Endothelial cell of umbilical vein (primary cell): ENCODE measurements around the gene PDE10A. TPM values are rescaled to one million over a fixed set of nuclear protein-coding genes. Genes with fewer than 3 reads are reported as not detected.

Experiments
- BruUV-seq: library from RNA; stranded (reverse); fragments of 400-500 nt; replicated peaks from 2 replicates; lab custom pipeline; 2021; lab: Mats Ljungman, UMichigan
- CTCF ChIA-PET: fragments of 300-600, 350-600 bp; sonication (Branson Sonifier 250); formaldehyde crosslinking; loops from one replicate; lab custom pipeline; 2021; ENCODE audit warnings: antibody characterized with exemption, inconsistent platforms; lab: Charles Lee
- POLR2A ChIA-PET: fragments of 300-600, 350-600 bp; sonication (Branson Sonifier 250); formaldehyde crosslinking; loops from one replicate; lab custom pipeline; 2021; ENCODE audit warnings: antibody characterized with exemption, inconsistent platforms; lab: Charles Lee
- DNase-seq: peaks from one replicate; pipeline ENCODE4 v3.0.0-alpha.2; 2011; ENCODE audit warnings: low read depth, low spot score
- FAIRE-seq: peaks from 2 replicates; lab custom pipeline; 2011; peaks lifted over from hg19 to GRCh38; lab: Jason Lieb, UNC
- H2AFZ ChIP-seq: 2 replicates; pipeline ENCODE4 v1.6.0; 2012; ENCODE audit warnings: low read depth, low read length, control low read depth, inconsistent platforms
- H3K27ac ChIP-seq: 2 replicates; pipeline ENCODE4 v1.5.1; 2011; ENCODE audit warnings: low read depth, mild to moderate bottlenecking, control low read depth, low read length, moderate library complexity; ENCODE audit not compliant: insufficient read depth
- H3K27me3 ChIP-seq, 2 experiments: 2 replicates each; pipeline versions ENCODE4 v1.6.0 to v1.6.1; 2011; ENCODE audit warnings: low read length in 2 of 2, mixed read lengths in 1 of 2; ENCODE audit not compliant: control insufficient read depth in 2 of 2, insufficient read depth in 2 of 2
- H3K36me3 ChIP-seq, 2 experiments: 2 replicates in 1 of 2; 3 replicates in 1 of 2; pipeline ENCODE4 v1.5.1; 2011; ENCODE audit warnings: low read length in 2 of 2, mild to moderate bottlenecking in 1 of 2, moderate library complexity in 1 of 2; ENCODE audit not compliant: control insufficient read depth in 2 of 2, insufficient read depth in 2 of 2; ENCODE audit errors: extremely low read depth in 1 of 2
- H3K4me1 ChIP-seq: 3 replicates; pipeline ENCODE4 v1.5.1; 2011; ENCODE audit warnings: mild to moderate bottlenecking, low read length; ENCODE audit not compliant: control insufficient read depth, insufficient read depth; ENCODE audit errors: extremely low read depth
- H3K4me2 ChIP-seq: 2 replicates; pipeline ENCODE4 v1.6.1; 2011; ENCODE audit warnings: low read length, control low read depth, mixed read lengths; ENCODE audit not compliant: insufficient read depth
- H3K4me3 ChIP-seq, 3 experiments: fragments of 200-600 bp in 1 of 3; sonication (generic), shearing (Covaris generic) in 1 of 3; replicated peaks in 1 of 3; 2 replicates each; pipeline ENCODE4 v1.5.1; 2011 to 2016; ENCODE audit warnings: control low read depth in 3 of 3, low read length in 3 of 3, mild to moderate bottlenecking in 2 of 3, inconsistent platforms in 1 of 3, low read depth in 1 of 3, moderate library complexity in 1 of 3; ENCODE audit not compliant: insufficient read depth in 1 of 3
- H3K79me2 ChIP-seq: 2 replicates; pipeline ENCODE4 v1.6.0; 2012; ENCODE audit warnings: low read length, inconsistent platforms; ENCODE audit not compliant: control insufficient read depth, insufficient read depth
- H3K9ac ChIP-seq: replicated peaks from 2 replicates; pipeline ENCODE3; 2011; ENCODE audit warnings: low read length, control low read depth; ENCODE audit not compliant: insufficient read depth; ENCODE audit errors: extremely low read depth
- H3K9me1 ChIP-seq: replicated peaks from 3 replicates; pipeline ENCODE4 v1.6.0; 2011; ENCODE audit warnings: mild to moderate bottlenecking, low read length; ENCODE audit not compliant: control insufficient read depth, insufficient read depth; ENCODE audit errors: extremely low read depth
- H3K9me3 ChIP-seq: replicated peaks from 2 replicates; pipeline ENCODE4 v1.5.1; 2012; ENCODE audit warnings: low read length, inconsistent platforms; ENCODE audit not compliant: control insufficient read depth, insufficient read depth
- H4K20me1 ChIP-seq: replicated peaks from 2 replicates; pipeline ENCODE3; 2011; ENCODE audit warnings: mild to moderate bottlenecking, low read length; ENCODE audit not compliant: control insufficient read depth, insufficient read depth; ENCODE audit errors: extremely low read depth
- CTCF ChIP-seq, 2 donors: IDR thresholded peaks; 1 replicate in 1 of 2; 2 replicates in 1 of 2; pipeline ENCODE4 v1.5.1; 2011; ENCODE audit warnings: low read length in 2 of 2, mild to moderate bottlenecking in 2 of 2, moderate library complexity in 2 of 2, control low read depth in 1 of 2, inconsistent platforms in 1 of 2, low read depth in 1 of 2; ENCODE audit not compliant: insufficient read depth in 1 of 2; ENCODE audit errors: extremely low read depth in 1 of 2
- EZH2 ChIP-seq: IDR thresholded peaks from 2 replicates; pipeline ENCODE4 v1.6.1; 2012; ENCODE audit warnings: borderline replicate concordance, low read depth, mild to moderate bottlenecking, moderate library complexity, low read length, inconsistent platforms; ENCODE audit not compliant: severe bottlenecking
- FOS ChIP-seq: IDR thresholded peaks from 2 replicates; pipeline ENCODE4 v1.6.1; 2011; ENCODE audit warnings: mild to moderate bottlenecking, low read length, moderate library complexity, borderline replicate concordance; ENCODE audit not compliant: insufficient read depth
- GATA2 ChIP-seq: IDR thresholded peaks from 2 replicates; pipeline ENCODE4 v1.7.0; 2011; ENCODE audit warnings: low read depth, mild to moderate bottlenecking, moderate library complexity, mixed read lengths, low read length; ENCODE audit not compliant: insufficient read length, insufficient read depth
- JUN ChIP-seq: IDR thresholded peaks from 2 replicates; pipeline ENCODE4 v1.6.1; 2011; ENCODE audit warnings: borderline replicate concordance, low read depth; ENCODE audit not compliant: insufficient read length, insufficient read depth
- MAX ChIP-seq: IDR thresholded peaks from 2 replicates; pipeline ENCODE4 v1.6.1; 2011; ENCODE audit not compliant: insufficient read depth, insufficient read length
- MYC ChIP-seq: IDR thresholded peaks from one replicate; pipeline ENCODE4 v1.6.1; 2011; ENCODE audit warnings: mild to moderate bottlenecking, low read depth, low read length
- POLR2A ChIP-seq: IDR thresholded peaks from 2 replicates; pipeline ENCODE4 v1.6.1; 2012; ENCODE audit warnings: low read depth, mild to moderate bottlenecking, control low read depth, low read length
- POLR2AphosphoS5 ChIP-seq: IDR thresholded peaks from 2 replicates; pipeline ENCODE4 v1.6.1; 2012; ENCODE audit warnings: low read depth, mild to moderate bottlenecking, control low read depth, low read length, moderate library complexity; ENCODE audit not compliant: insufficient read depth
- dilution Hi-C: fragments of 300-500 bp; cut with MboI; formaldehyde crosslinking; loops from one replicate; pipeline ENCODE4 v1.15.0; 2019; ENCODE audit warnings: low sequenced_read_pairs; ENCODE audit not compliant: extremely low pct_ligation_motif_present
- intact Hi-C: fragments of 100-400 bp; cut with micrococcal nuclease; formaldehyde crosslinking; loops from one replicate; pipeline ENCODE4 v1.10.0; 2022
- polyA plus RNA-seq, 4 experiments: library from polyadenylated mRNA; depleted of rRNA in 3 of 4; stranded (reverse) in 3 of 4; unstranded in 1 of 4; fragments of >200 nt; gene quantifications; 2 replicates each; pipeline versions ENCODE4 v1.2.1 to v1.2.3, GENCODE V29; 2011 to 2012; ENCODE audit warnings: missing spikeins in 1 of 4
- total RNA-seq: library from RNA; stranded (reverse); gene quantifications from 2 replicates; pipeline ENCODE4 v1.2.3, GENCODE V29; 2021

Gene PDE10A
- total and polyA plus RNA-seq, 2 donors (not counting 3 experiments of a cell fraction or from before 2014, with no cell fraction given): 0.86 to 2.9 TPM

GRCh38 chr6:165453395-165453794 is 209.6 kb downstream of the PDE10A start:
- Histone ChIP-seq H3K9ac (no peak overlapping the region), H3K9me3 (no peaks in the 10 kb centered on the region), H3K27ac (no peak overlapping the region), H3K4me3 (no peak overlapping the region), H3K9me1 (no peaks in the 10 kb centered on the region), H3K36me3 (no peaks in the 10 kb centered on the region), H3K27me3 (no peaks in the 10 kb centered on the region), H3K79me2 (no peaks in the 10 kb centered on the region), H2AFZ (no peak overlapping the region), H3K4me2 (no peak overlapping the region), H3K4me1 (no peaks in the 10 kb centered on the region), H4K20me1 (no peaks in the 10 kb centered on the region)
- FAIRE-seq (no peak), DNase-seq (no peak)
- intact Hi-C loops: no loop called here
- no TSS peak for BruUV-seq
- CTCF ChIA-PET: interaction anchor here (0.7 to 1.5 kb wide), 2 partner anchors 13 to 276 kb away, joined by 3 to 5 read pairs; no protein-coding TSS in a partner anchor
- dilution Hi-C loops: no loop called here
- TF ChIP-seq POLR2A (no peak), FOS (no peak), JUN (no peak), GATA2 (no peak), MYC (no peak), MAX (no peak), EZH2 (no peak), POLR2AphosphoS5 (no peak), CTCF (IDR thresholded peaks at IDR 0.05; ENCODE audit: extremely low read depth in 1 of 2, insufficient read depth in 1 of 2, low read depth in 1 of 2, low read length in 2 of 2) (no peak)
- POLR2A ChIA-PET: interaction anchor here (0.6 kb wide), 1 partner anchor 1121 kb away, joined by 3 read pairs; no protein-coding TSS in a partner anchor
